Superior temporal gyrus (tissue), 1 donor: ENCODE results near the gene CUL2.
"Not testable (repeated sequence)": the region's sequence is repeated elsewhere in the genome, so short reads cannot be mapped to it uniquely, and the experiment has no call there.

Experiments used
- DNase-seq: peaks from one replicate; pipeline ENCODE4 v3.0.0-alpha.2; 2016; ENCODE audit errors: extremely low spot score

The CUL2 gene

DNA sequence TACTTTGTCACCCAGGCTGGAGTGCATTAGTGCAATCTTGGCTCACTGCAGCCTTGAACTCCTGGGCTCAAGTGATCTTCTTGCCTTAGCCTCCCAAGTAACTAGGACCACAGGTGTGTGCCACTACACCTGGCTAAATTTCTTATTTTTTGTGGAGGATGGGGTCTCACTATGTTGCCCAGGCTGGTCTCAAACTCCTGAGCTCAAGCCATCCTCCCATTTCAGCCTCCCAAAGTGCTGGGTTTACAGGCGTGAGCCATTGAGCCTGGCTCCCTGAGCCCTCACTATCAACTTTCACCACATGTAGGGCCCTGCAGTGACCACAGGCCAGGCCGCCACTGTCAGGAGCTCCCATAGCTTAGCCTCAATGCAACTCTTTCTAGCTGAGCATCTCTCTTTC is 110.2 kb downstream of the CUL2 start:
- no peak for DNase-seq

DNA sequence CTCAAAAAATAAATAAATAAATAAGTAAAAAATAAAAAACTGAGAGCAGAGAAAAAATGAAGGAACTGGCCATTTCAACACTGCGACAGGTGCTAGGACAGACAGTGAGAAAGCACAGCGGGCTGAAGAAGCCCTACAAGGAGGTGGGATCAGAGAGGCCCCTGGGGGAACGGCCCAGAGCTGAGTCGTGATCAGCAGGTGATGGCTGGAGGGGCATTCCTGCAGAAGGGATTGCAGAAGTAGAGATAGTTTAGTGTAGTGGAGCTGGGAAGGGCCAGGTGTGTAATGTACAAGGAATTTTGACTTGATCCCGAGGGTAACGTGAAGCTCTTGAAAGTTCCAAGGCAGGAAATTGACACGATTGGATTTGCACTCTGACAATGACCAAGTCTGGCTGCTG is 112.1 kb downstream of the CUL2 start:
- no peak for DNase-seq

DNA sequence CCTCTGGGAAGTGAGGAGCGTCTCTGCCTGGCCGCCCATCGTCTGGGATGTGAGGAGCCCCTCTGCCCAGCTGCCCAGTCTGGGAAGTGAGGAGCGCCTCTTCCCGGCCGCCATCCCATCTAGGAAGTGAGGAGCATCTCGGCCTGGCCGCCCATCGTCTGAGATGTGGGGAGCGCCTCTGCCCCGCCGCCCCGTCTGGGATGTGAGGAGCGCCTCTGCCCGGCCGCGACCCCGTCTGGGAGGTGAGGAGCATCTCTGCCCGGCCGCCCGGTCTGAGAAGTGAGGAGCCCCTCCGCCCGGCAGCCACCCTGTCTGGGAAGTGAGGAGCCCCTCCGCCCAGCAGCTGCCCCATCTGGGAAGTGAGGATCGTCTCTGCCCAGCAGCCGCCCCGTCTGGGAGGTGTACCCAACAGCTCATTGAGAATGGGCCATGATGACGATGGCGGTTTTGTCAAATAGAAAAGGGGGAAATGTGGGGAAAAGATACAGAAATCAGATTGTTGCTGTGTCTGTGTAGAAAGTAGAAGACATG is 113.7 kb downstream of the CUL2 start:
- not testable (repeated sequence) for DNase-seq

DNA sequence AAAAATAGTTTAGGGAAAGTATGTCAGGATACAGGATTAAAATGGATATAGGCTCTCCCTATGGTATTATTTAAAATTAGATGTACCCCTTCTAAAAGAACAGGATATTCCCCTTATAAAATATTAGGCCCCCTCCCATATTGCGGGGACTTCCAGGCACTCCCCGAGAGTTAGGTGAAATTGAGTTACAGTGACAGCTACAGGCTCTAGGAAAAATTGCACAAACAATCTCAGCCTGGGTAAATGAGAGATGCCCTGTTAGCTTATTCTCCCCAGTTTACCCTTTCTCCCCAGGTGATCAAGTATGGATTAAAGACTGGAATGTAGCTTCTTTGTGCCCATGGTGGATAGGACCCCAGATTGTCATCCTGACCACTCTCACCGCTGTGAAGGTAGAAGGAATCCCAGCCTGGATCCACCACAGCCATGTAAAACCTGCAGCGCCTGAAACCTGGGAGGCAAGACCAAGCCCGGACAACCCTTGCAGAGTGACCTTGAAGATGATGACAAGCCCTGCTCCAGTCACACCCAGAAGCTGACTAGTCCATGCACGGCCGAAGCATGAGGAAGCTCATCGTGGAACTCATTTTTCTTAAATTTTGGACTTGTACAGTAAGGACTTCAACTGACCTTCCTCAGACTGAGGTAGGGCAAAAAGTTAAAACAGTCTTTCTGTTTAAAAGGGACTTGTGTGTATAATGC is 115.6 kb downstream of the CUL2 start:
- not testable (repeated sequence) for DNase-seq

DNA sequence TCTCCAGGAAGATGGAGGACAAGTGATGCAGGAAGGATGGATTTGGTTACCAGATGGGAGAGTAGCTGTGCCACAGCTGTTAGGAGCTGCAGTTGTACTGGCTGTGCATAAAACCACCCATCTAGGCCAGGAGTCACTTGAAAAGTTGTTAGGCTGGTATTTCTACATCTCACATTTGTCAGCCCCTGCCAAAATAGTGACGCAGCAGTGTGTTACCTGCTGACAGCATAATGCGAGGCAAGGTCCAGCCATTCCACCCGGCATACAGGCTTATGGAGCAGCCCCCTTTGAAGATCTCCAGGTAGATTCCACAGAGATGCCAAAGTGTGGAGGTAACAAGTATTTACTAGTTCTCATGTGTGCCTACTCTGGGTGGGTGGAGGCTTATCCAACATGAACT is 116.4 kb downstream of the CUL2 start:
- DNase-seq = not testable (repeated sequence)

DNA sequence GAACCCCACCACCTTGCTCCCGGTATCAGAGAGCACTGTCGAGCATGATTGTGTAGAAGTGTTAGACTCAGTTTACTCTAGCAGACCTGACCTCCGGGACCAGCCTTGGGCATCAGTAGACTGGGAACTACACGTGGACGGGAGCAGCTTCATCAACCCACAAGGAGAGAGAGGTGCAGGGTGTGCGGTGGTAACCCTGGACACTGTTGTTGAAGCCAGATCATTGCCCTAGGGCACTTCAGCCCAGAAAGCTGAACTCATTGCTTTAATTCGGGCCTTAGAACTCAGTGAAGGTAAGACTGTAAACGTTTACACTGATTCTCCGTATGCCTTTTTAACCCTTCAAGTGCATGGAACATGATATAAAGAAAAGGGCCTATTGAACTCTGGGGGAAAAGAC is 117.0 kb downstream of the CUL2 start:
- not testable (repeated sequence) for DNase-seq

DNA sequence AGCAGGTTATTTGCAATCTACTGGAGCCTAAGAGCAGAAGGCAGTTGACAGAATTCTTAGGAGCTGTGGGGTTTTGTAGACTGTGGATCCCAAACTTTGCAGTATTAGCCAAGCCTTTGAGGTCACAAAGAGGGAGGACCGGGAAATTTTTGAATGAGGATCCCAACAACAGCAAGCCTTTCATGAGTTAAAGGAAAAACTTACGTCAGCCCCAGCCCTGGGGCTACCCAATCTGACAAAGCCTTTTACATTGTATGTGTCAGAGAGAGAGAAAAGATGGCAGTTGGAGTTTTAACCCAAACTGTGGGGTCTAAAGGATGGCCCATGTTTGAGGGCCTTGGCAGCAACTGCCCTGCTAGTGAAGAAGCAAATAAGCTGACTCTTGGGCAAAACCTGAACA is 117.5 kb downstream of the CUL2 start:
- not testable (repeated sequence) for DNase-seq

DNA sequence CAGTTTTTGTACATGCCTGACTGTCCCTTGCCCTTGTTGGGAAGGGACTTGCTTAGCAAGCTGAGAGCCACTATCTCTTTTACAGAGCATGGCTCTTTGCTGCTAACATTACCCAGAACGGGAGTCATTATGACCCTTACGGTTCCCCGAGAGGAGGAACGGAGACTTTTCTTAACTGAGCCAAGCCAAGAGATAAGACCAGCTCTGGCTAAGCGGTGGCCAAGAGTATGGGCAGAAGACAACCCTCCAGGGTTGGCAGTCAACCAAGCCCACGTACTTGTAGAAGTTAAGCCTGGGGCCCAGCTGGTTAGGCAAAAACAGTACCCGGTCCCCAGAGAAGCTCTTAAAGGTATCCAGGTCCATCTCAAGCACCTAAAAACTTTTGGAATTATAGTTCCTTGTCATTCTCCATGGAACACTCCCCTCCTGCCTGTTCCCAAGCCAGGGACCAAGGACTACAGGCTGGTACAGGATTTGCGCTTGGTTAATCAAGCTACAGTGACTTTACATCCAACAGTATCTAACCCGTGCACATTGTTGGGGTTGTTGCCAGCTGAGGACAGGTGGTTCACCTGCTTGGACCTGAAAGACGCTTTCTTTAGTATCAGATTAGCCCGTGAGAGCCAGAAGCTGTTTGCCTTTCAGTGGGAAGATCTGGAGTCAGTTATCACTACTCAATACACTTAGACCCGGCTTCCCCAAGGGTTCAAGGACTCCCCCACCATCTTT is 118.4 kb downstream of the CUL2 start:
- not testable (repeated sequence) for DNase-seq

DNA sequence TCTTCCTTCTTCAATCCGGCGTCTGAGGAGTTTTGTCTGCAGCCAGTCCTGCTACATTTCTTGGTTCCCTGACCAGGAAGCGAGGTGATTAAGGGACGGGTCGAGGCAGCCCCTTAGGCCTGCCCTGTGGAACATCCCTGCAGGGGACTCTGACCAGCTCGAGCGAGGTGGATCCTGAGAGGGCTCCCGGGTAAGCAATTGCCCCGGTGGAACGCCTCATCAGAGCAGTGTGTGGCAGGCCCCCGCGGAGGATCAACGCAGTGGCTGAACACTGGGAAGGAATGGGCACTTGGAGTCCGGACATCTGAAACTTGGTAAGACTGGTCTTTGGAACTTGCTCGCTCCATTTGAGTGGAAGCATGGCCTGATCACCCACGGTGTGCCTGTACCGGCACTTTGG is 121.0 kb downstream of the CUL2 start:
- no peak for DNase-seq

DNA sequence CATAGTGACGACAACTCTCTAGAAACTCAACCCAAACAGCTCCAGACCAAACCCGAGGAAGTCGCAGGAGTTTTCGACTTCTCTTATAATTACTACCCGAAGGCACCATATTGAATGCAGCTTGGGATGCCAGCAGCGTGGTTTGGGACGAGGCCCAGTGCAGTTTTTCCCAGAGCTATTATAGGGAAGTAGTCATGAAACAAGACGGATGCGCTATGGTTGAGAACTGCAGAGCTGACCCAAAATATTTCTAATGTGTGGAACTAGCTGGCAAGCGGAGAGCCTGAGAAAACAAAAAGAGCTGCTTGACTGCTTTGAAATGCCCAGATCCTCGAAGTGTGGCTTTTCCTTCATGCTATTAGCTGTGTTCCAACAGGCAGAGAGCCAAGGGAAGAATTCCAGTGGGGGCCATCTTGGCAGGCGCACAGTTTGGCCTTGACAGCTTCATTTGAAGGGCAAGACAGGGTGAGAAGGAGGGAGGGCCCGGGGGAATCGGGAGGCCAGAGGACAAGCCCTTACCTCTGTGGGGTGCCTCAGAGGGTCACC is 122.7 kb downstream of the CUL2 start:
- peak; percentile 27 for DNase-seq

DNA sequence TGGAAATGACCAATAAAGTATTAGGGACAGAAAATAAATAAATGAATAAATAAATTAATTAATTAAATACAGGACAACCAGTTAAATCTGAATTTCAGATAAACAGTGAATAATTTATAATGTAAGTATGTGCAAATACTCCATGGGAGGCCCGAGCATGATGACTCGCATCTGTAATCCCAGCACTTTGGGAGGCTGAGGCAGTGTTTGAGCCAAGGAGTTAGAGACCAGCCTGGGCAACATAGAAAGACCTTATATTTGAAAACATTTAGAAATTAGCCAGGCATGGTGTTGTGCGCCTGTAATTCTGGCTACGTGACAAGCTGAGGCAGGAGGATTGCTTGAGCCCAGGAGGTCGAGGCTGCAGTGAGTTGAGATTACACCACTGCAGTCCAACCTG is 123.7 kb downstream of the CUL2 start:
- no peak for DNase-seq

DNA sequence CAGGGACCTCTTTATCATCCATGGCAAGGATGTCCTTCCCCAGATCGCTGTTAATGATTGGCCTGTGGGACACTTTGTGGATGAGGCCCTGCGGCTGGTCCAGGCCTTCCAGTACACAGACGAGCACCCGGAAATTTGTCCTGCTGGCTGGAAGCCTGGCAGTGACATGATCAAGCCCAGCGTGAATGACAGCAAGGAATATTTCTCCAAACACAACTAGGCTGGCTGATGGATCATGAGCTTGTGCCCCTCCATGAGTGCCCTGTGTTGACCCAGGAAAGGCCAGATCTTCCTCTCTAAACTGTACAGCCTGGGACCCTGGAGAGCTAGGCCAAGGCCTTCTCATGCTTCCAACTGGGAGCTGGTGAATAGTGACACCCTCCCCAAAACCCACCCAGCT is 124.1 kb downstream of the CUL2 start:
- no peak for DNase-seq

DNA sequence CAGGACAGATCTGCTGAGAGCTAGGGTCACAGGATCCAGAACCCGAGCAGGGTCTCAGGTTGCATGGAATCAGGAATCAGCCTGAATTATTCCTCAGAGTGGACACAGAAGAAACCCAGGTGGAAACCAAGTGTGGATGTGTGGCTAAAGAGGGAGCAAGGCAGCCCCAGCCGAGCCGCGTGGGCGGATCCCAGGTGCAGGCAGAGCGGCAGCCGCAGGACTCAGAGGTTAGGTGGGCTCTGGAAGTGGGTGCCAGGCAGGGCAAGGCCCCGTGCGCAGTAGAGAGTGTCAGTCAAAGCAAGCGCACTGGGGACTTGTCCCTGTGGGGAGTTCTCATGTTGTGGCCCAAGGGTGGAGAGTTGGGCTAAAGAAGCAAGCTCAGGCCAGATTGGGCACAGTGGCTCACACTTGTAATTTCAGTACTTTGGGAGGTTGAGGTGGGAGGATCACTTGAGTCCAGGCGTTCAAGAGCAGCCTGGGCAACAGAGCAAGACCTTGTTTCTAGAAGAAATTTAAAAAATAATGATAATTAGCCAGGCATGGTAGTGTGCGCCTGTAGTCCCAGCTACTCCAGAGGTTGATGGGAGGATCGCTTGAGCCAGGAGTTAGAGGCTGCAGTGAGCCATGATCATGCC is 125.9 kb downstream of the CUL2 start:
- no peak for DNase-seq

DNA sequence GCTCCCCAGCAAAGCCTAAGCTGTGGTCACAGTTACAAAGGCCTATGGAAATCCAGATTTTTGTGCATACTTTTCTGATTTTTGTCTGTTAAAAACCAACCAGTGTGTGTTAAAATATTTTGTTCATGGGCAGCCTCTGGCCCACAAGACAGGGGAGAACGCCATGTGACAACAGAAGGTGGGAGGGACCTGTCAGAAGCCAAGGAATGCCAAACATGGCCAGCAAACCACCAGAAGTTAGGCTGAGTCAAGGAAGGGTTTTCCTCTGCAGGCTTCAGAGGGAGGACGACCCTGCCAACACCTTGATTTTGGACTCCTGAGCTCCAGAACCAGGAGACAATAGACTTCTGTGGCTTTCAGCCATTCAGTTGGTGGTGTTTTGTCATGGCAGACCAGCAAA is 127.3 kb downstream of the CUL2 start:
- DNase-seq = no peak

DNA sequence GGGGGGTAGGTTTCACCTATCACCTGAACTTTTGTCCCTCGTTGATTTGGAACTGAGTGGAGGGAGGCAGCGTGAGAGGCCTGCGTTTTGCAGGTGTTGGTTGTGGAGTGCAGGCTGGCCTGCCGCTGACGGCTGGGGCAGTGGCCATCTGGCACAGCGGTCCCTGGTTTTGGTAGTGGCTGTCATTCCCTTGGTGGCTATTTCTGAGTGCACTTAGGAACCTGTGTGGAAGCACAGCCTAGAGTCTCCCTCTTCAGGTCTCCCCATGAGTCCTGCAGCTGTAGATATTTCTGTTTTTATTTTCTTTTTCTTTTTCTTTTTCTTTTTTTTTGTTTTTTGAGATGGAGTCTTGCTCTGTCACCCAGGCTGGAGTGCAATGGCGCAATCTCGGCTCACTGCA is 129.2 kb downstream of the CUL2 start:
- no peak for DNase-seq

DNA sequence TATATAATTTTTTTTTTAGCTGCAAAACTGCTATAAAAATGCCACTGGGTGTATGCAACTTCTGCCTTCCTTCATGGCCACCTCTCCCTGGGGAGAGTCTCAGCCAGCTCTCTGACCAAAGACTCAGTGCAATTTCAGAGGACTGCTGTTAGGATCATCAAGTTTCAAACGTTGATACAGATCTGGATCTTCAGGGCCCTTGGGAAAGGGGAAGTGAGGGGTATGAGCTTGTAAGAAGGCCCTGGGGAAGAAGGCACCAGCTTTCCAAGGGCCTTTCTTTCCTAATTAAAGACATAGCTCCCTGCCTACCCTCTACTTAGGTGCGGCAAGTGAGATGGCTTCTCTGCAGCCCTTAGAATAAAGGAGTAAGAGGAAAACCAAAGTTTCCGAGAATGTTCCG is 130.4 kb downstream of the CUL2 start:
- no peak for DNase-seq

DNA sequence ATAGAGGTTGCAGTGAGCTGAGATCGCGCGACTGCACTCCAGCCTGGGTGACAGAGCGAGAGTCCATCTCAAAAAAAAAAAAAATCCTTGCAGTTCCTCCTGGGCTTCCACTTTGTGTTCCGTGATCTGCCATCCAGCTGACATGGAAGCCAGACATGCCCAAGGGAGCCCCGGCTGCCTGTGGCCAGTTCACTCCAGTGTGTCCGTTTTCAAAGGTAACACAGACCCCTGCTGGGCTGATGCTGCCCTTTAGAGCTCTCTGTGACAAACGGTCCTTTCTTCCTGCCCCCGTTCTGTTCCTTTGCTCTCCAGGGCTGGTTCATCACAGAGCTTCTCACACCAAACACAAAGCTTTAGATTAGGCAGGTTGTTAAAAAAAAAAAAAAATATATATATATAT is 130.8 kb downstream of the CUL2 start:
- DNase-seq = no peak
